ENCODE data around the gene PPP2R2C. TPM values are rescaled to one million over a fixed set of nuclear protein-coding genes. Genes with fewer than 3 reads are reported as not detected.
A peak's percentile ranks its signal among the peaks of the same experiment; 100 is the strongest.

The PPP2R2C gene
- total RNA-seq, 1 experiment from 2014 or later, result 8.1 TPM

DNA sequence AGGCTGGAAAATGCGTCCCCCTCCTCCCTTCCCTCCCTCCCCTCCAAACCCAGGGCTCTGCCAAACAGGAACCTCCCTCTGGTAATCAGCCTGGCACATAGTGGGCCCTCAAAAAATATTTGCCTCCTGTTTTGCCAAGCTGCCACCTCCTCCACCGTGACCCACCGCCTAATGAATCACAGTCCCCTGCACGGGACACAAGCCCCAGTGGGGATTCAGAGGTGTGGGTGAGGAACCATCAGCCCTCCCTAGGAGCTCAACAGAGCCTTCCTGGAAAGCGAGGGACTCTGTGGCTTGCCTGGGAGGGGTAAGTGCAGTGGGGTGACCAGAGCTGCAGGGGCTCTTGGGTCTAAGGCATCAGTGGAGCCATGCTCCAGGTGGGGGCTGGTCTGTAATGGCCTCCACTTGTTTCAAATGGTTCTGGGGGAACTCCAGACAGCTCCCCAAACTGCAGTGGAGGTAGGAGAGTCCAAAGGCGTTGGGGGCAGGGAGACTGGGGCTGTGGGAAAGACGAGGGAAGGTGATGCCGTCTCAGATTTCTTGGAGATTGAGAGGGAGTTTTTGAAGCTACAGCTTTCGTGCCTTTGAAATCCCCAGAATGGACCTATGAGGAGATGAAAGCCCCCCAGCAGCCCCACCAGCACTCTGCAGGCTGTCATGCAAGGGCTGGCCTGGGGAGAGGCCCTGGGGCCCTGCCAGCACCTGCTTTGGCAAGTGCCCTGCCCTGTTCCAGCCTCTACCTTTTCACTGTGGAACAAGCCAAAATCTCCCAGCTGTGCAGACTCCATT lies 1.0 kb upstream of the PPP2R2C start:
- Mint-ChIP-seq H3K9me3 (no peaks in the 10 kb centered on the region), H3K4me3 (peak overlapping the region in 1 of 2 experiments; percentile 69; a peak in 2 of 5 replicates), H3K27me3 (ENCODE audit: low read depth) (peaks cover 74% of the 10 kb centered on the region), H3K27ac (no peak overlapping the region), H3K36me3 (ENCODE audit: insufficient read depth in 1 of 3, low read depth in 3 of 3) (no peaks in the 10 kb centered on the region), H3K4me1 (peaks cover 23% of the 10 kb centered on the region in 2 experiments)
- Histone ChIP-seq H3K4ac (ENCODE audit: low read depth, low read length) (no peak overlapping the region), H4K5ac (ENCODE audit: insufficient read length, low read depth, low read length) (no peak overlapping the region), H3K79me2 (ENCODE audit: insufficient read depth, low read length) (no peaks in the 10 kb centered on the region), H3K56ac (ENCODE audit: insufficient read length, low read depth, low read length) (no peak overlapping the region), H3K27ac (ENCODE audit: insufficient read length, low read depth, low read length) (no peak overlapping the region), H3K23me2 (ENCODE audit: insufficient read length, low read depth, low read length, poor library complexity, severe bottlenecking) (no peaks in the 10 kb centered on the region), H2BK20ac (ENCODE audit: low read depth, low read length, poor library complexity, severe bottlenecking) (no peak overlapping the region), H3K18ac (ENCODE audit: insufficient read length, low read depth, low read length) (no peak overlapping the region), H3K4me2 (ENCODE audit: insufficient read depth, insufficient read length, low read length) (no peak overlapping the region), H3T11ph (ENCODE audit: low read length) (no peak overlapping the region), H3K79me1 (ENCODE audit: insufficient read depth, low read depth, low read length, poor library complexity, severe bottlenecking) (no peaks in the 10 kb centered on the region), H2BK120ac (ENCODE audit: low read depth, low read length, poor library complexity, severe bottlenecking) (no peak overlapping the region), H3K23ac (ENCODE audit: insufficient read length, low read depth, low read length) (no peak overlapping the region), H3K4me1 (ENCODE audit: insufficient read depth, low read length) (no peaks in the 10 kb centered on the region), H2AK5ac (ENCODE audit: insufficient read length, low read length) (no peak overlapping the region), H4K91ac (ENCODE audit: insufficient read length, low read depth, low read length) (no peak overlapping the region), H3K9me3 (ENCODE audit: control insufficient read depth, low read depth, low read length) (no peaks in the 10 kb centered on the region), H4K20me1 (ENCODE audit: control insufficient read depth, insufficient read depth, insufficient read length) (peaks cover 4% of the 10 kb centered on the region), H3K9ac (ENCODE audit: extremely low read depth, insufficient read length, low read length) (no peak overlapping the region), H2AFZ (ENCODE audit: low read length) (no peak overlapping the region), H2BK5ac (ENCODE audit: insufficient read length, low read length) (no peak overlapping the region), H3K27me3 (ENCODE audit: insufficient read depth, low read length) (peaks cover 15% of the 10 kb centered on the region; the same call in 1 of the 2 replicates), H2BK12ac (ENCODE audit: insufficient read length, low read depth, low read length) (no peak overlapping the region), H4K8ac (replicated peaks; ENCODE audit: insufficient read length, low read depth, low read length) (no peak overlapping the region), H2BK15ac (ENCODE audit: low read depth, low read length) (no peak overlapping the region), H3K14ac (ENCODE audit: insufficient read depth, low read length) (no peak overlapping the region)
- peak; percentile 32 for DNase-seq
- TF ChIP-seq, protein P1, sequence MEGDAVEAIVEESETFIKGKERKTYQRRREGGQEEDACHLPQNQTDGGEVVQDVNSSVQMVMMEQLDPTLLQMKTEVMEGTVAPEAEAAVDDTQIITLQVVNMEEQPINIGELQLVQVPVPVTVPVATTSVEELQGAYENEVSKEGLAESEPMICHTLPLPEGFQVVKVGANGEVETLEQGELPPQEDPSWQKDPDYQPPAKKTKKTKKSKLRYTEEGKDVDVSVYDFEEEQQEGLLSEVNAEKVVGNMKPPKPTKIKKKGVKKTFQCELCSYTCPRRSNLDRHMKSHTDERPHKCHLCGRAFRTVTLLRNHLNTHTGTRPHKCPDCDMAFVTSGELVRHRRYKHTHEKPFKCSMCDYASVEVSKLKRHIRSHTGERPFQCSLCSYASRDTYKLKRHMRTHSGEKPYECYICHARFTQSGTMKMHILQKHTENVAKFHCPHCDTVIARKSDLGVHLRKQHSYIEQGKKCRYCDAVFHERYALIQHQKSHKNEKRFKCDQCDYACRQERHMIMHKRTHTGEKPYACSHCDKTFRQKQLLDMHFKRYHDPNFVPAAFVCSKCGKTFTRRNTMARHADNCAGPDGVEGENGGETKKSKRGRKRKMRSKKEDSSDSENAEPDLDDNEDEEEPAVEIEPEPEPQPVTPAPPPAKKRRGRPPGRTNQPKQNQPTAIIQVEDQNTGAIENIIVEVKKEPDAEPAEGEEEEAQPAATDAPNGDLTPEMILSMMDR (conservative IDR thresholded peaks at IDR 0.05), result no peak
- WGBS (ENCODE audit: extremely low coverage, insufficient read length, low lambda C conversion rate), result no CpG with 5 or more reads among the region's 9 CpGs

Data from H9 (cell line).